ENCODE measurements around the gene CEP112.

GRCh38 chr17:65674246-65675045, 517.5 kb downstream of the CEP112 start:
- TF ChIP-seq EZH2 (IDR thresholded peaks at IDR 0.05) (no peak), POLR2AphosphoS5 (IDR thresholded peaks at IDR 0.05; ENCODE audit: borderline replicate concordance, low read depth, low read length) (no peak)

Measured in SK-N-MC (cell line).